ENCODE results near the gene VASH1.
"Not testable (repeated sequence)": the region's sequence is repeated elsewhere in the genome, so short reads cannot be mapped to it uniquely, and the experiment has no call there.

The VASH1 gene

DNA sequence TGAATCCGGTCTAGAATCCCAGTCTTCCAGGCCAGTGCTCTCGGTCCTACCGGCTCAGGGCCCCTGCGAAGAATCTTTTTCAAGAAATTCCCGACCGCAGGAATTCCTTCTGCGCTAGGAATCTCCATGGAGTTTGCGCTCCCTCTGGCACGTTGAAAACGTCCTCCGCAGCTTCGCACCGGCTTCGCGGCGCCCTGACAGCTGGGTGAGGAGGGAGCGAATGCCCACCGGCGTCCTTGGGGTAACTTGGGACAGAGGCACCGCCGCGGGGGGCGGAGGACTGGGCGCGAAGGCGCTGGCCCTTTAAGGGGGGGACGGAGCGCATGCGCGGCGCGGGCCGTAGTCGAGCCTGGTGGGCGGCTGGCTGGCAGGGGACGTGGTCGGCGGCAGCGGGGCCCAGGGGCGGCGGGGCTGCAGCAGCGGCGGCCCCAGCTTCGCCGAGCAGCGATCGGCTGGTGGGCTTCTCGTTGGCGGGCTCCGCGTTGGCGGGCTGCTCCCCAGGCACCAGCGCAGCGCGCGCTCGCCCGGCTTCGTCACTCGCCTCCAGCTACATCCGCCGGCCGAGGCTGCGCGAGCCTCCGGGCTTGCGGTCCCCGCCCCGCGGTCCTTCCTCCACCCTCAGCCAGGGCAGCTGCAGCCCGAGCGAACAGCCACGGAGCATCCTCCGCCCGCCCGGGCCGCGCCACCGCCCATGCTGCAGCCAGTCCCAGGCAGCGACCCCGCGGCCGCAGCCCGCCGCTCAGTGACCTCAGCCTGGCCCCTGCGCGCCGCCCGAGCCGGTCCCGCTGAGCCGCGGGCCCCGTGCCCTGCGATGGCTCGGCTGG, at the start of gene VASH1:
TSS of gene VASH1 (plus strand) at position 333 of the 824 bp plus-strand sequence. CDS start 1,354 bp downstream, outside the sequence.
- peak; percentile 46 for DNase-seq (ENCODE audit: low read depth)

DNA sequence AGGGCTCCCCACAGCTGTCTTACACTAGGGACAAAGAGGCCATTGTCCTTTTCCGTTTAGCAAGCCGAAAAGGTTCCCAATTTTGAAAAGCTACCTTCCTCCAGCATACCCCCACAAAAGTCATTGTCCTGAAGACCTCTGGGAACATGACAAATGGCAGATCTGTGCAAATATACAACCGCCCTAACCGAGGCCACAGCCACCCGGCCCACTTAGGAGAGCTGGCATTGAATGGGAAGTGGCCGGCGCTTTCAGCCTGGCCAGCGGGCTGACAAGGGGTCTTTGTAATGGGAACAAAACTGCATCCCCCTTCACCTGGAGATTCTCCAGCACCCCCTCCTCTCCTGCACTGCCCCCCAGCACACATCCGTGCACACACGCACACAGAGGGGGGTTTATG, 48.1 kb upstream of the VASH1 start:
- DNase-seq (ENCODE audit: low read depth) = no peak

DNA sequence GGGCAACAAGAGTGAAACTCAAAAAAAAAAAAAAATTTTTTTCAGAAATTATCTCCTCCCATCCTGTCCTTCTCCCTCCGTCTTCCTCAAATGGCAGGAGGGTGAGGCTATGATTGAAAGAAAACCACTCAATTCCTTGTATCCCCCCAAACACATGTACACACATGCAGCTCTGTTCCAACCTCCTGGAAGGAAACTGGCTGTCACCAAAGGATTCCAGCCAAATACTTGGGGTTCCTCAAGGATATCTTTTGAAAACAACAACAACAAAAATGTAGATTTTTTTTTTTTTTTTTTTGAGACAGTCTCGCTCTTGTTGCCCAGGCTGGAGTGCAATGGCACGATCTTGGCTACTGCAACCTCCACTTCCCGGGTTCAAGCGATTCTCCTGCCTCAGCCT, 46.8 kb upstream of the VASH1 start:
- no peak for DNase-seq (ENCODE audit: low read depth)

DNA sequence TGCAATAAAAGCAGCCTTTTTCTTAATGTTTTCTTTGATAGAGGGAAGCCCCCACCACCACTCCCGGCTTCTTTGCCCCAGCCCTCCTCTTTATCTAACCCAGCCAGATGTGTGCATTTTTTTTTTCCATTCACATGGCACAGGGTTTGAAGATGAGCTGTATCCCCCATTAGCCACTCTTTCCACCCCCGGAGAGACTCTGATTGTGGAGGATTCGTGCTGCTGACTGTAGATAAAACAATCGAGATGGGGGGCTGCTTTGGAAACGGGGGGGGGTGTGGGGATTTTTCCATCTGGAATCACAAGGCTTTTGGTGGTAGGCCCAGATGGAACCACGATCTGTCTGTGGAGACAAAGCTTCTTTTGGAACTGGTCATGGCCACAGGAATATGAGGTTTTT, 46.2 kb upstream of the VASH1 start:
- no peak for DNase-seq (ENCODE audit: low read depth)

DNA sequence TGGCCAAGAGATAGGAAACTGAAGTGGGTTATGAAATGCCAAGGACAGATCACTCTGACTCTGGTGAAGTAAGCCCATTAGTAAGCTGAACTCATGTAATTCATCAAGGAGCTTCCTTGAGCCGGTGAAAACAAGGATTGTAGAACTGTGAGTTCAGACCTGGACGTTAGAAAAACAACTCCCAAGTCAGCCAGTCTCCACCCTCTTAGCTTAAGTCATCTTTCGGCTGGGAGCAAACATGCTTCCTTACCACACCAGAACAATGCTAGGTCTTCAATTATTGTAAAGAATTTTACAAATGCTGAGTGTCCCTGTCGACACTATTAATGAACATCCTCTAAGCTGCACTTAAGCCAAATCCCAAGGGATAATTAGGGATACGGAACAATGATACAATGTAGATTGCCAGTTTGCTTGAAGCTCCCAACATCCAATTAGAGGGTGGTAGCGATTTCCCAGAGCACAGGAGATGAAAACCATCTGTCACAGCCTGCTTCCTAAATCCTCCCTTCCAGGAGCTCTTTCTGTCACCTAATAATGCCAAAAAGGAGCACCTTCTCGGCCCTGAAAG, 45.7 kb upstream of the VASH1 start:
- DNase-seq (ENCODE audit: low read depth) = no peak

DNA sequence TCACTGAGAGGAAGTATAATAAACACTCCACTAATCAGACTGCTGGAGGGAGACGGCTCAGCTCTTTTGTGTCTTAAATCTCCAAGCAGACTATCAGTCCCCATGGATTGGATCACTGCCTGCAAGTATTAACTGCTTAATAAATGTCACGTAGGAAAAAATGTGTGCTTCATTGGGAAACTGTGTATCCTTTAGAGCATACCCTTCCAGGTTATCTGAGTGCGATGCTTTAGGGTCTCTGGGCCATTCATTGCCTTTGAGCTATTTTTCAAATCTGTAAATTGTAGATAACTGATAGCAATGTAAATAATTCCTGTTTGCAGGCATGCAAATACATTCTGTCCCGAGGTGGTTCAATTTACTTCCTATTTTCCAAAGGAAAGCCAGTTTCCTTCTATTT, 45.0 kb upstream of the VASH1 start:
- DNase-seq (ENCODE audit: low read depth) = no peak

DNA sequence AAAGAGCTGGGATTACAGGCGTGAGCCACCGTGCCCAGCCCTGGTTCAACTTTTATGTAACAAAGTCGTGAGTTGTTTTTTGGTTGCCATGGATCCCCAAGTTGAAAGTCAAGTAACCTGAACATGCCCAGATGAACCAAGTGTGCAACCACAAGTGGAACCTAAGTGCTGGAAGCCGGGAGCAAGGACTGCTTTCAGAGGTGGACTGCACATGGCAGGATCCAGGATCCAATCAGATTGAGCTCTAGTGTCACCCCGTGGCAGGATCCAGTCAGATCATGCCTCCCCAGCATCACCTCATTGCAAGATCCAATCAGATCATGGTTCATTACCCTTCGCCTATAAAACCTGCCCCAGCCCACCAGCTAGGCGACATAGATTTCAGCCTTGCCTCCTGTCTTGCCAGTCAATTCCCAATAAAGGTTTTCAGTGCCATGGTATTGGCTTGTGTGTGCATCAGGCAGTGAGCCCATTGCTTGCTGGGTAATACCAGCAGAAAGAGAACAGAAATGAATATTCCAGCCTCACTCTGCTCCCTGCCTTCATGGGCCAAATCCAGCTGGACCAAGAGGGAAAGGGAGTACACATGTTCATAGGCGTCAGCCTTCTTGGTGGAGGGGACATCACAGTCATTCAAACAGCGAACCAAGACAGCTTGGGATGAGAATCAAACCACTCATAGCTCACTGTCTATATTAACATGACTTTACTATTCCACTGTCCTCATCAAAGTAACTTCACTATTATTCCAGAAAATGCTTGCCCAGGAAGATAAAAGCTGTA, 43.6 kb upstream of the VASH1 start:
- DNase-seq (ENCODE audit: low read depth) = no peak

DNA sequence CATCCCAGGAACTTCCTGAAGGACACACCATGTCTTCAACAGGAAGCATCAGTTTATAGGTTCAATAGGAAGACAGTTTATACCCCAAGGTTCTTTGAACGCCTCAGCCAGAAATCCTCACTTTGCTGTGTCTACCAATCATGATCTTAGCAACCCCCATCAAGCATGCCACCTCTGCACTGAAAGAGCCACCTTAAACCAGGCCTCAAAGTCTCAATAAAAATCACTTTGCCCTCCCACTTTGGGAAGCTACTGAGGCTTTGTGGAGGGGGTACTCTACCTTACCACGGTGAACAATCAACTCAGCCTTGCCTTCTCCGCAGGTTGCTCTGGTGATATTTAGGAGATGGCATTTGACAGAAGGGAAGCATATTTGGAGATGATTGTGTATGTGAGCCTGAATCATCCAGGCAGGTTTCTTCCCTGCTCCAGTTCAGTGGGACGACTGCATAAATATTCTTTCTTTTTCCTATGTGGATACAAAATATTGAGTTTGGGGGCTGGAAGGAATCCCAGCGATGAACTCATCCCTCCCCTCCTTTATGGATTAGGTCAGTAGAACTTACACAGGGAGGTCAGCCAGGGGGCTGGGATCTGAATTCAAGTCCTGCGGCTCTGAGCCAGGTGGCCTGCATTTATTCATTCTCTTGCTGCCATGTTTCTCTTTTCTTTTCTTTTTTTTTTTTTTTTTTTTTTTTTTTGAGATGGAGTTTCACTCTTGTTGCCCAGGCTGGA, 42.8 kb upstream of the VASH1 start:
- DNase-seq (ENCODE audit: low read depth) = no peak

DNA sequence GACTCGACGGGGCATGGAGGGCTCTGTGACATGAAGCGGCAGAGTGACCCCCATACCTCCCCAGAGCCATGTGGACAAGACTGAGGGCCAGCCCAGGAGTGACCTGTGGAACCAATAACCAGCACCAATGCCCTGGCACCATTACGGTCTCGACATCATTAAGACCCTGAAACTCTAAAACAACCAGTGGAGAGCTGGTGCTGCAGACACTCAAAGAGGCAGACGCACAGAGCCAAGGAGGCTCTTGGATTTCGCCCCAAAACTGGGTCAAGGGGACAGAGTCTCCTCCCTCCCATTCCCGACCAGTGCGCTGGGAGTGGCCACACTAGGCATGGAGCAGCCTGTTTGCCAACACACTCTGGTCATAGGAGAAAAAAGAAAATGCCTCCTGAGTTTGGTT, 41.6 kb upstream of the VASH1 start:
- no peak for DNase-seq (ENCODE audit: low read depth)

DNA sequence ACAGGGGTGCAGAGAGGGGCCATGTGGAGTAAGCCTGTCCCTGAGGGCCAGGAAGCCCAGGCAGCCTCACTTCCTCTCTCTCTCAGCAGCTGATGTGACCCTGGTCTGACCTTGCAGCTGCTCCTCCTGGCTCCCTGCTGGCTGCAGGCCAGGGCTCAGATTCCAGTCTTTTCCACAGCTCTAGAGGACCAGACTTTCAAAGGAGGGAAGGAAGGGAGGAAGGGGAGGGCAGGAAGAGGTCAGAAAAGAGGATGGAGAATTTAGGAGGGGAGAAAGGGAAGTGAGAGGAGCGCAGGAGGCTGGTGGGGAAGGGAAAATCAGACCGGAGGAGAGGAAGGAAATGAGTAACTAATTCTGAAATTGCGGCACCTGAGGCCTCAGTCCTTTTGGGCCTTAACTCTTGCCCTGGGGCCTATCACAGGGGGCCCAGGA, 40.9 kb upstream of the VASH1 start:
- no peak for DNase-seq (ENCODE audit: low read depth)

DNA sequence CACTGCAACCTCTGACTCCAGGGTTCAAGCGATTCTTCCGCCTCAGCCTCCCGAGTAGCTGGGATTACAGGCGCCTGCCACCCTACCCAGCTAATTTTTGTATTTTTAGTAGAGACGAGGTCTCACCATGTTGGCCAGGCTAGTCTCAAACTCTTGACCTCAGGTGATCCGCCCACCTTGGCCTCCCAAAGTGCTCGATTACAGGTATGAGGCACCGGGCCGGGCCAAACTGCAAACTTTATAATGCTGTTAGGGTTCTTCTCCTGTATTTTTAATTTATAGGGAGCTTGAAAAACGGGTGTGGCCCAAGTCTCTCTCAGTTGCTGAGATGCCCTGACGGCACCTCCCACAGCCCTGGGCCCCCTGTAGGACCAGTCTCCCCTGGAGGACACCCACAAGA, 39.8 kb upstream of the VASH1 start:
- not testable (repeated sequence) for DNase-seq (ENCODE audit: low read depth)

DNA sequence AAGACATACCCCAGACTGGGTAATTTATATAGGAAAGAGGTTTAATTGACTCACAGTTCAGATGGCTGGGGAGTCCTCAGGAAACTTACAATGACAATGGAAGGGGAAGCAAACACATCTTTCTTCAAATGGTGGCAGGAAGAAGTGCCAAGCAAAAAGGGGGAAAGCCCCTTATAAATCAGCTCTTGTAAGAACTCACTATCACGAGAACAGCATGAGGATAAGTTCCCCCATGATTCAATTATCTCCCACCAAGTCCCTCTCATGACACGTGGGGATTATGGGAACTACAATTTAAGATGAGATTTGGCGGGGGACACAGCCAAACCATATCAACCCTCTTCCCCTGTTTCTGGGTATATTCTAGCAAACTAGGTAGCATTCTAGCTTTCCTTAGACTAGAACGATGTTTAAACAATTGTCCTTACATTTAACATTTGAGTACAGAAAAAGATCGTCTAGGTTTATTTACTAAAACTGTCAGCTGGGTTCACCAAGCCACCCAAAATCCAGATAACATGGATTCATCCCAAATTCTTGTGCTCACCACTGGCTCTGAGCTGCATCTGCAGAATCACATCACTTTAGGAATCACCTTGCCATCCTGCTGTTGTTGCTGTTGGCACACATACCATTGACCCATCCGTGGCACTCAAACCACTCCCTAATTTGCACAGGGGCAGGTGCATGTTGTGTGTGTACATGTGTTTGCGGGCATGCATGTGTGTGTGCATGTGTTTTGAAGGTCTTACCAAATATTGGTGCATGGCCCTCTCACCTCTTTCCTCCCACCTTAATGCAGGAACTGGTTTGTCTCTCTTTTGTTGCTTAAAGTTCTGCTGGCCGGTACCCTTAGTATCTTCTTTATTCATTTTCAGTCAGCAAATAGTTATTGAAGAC, 36.4 kb upstream of the VASH1 start:
- no peak for DNase-seq (ENCODE audit: low read depth)

DNA sequence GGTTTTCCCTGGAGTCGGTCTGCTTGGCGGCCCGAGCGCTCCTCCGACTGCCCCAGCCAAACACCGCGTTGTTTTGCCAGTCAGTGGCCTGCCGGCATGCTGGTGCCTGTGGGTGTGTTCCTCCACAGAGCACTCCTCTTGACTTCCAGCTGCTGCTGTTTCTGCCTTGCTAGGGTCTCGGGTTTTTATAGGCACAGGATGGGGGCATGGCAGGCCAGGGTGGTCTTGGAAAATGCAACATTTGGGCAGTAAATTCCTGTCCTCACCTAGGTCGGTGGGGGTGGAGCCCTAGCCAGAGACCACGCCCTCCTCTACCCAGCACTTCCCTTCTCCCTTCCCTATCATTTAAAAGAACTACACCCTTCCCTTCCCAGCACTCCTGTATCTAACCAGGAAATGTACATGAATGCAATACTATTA, 34.7 kb upstream of the VASH1 start:
- DNase-seq (ENCODE audit: low read depth) = no peak

DNA sequence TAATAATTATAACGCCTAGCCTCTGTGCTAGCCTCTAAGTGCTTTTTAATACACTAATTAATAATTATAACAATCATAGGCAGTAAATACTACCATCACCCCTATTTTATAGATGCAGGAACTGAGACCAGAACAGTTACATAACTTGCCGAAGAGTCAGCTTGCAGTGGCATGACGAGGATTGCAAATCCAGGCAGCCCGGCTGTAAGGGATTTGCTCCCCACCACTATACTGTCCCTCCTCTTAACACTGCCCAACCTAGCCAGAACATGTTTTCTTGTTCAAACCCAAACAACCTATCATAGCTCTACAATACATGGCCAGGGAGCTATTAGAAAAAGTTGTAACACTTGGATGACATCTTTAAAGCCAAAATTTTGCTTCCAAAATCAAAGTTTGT, 33.9 kb upstream of the VASH1 start:
- no peak for DNase-seq (ENCODE audit: low read depth)

DNA sequence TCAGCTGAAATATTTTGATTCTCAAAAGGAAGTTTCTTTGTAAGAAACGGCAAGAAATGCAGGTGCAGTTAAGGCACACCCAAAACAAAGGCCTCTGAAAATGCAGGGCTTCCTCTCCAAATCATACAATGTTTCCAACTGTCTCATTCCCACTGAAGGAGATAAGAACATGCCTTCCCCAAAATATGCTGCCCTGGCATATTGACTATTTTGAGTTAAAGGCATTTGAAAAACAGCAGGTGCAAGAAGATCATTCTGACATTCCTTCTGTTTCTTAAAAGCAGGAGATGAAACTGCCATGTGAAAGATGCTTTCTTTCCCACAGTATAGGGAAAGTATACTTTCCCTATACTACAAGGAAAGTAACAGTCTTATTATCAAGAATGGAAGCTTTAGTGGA, 33.4 kb upstream of the VASH1 start:
- no peak for DNase-seq (ENCODE audit: low read depth)

DNA sequence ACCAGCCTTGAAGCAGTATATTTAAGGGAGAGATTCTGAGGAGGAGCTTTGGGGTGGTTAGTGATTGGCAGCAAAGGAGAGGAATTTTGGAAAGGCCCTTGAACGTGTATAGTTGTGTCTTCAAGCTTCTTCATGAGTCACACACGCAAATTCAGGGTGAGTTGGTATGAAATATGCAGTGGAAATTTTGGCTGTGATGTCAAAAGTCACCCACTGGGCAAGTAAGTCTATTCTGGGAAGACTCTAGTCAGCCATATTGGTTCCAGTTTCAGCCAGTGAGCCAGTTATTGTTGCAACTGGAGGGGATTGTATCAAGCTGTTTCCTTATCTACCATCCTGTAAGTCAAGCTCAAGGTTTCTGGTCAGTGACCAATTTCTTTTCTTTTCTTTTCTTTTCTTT, 32.0 kb upstream of the VASH1 start:
- no peak for DNase-seq (ENCODE audit: low read depth)

DNA sequence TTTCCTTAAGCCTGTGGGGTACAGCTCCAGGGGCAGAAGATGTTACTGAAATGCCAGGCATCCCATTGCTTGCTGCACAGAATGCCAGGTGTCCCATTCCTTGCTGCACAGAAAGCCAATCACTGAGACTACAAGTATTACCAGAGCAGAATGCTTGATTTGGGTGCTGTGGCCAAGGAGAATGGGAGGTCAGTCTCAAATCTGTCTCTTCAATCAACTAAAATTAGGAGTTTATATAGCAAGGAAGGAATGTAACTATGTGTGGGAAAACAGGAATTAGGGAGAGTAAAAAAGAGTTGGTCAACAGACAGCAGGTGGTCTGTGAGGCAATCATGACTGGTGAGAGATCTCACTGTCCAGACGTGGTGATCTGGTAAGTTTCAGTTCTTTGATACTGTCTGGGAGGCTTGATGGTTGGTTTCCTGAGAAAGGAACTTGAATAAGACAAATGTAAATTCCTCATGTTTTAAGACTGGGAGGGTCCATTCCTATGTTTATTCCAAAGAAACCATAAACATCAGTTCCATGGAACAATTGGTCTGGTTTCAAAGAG, 31.2 kb upstream of the VASH1 start:
- no peak for DNase-seq (ENCODE audit: low read depth)

DNA sequence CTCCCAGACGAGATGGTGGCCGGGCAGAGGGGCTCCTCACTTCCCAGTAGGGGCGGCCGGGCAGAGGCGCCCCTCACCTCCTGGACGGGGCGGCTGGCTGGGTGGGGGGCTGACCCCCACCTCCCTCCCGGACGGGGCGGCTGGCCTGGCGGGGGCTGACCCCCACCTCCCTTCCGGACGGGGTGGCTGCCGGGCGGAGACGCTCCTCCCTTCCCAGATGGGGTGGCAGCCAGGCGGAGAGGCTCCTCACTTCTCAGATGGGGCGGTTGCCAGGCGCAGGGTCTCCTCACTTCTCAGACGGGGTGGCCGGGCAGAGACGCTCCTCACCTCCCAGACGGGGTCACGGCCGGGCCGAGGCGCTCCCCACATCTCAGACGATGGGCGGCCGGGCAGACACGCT, 26.8 kb upstream of the VASH1 start:
- not testable (repeated sequence) for DNase-seq (ENCODE audit: low read depth)

DNA sequence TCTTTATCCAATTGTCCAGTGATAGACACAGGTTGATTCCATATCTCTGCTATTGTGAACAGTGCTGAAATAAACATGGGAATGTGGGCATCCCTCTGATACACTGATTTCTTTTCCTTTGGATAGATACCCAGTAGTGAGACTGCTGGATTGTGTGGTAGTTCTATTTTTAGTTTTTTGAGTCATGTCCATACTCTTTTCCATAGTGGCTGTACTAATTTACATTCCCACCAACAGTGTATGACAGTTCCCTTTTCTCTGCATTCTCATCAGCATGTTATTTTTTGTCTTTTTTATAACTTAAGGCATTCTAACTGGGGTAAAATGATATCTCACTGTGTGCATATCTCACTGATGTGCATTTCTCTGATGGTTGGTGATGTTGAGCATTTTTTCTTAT, 24.8 kb upstream of the VASH1 start:
- no peak for DNase-seq (ENCODE audit: low read depth)

DNA sequence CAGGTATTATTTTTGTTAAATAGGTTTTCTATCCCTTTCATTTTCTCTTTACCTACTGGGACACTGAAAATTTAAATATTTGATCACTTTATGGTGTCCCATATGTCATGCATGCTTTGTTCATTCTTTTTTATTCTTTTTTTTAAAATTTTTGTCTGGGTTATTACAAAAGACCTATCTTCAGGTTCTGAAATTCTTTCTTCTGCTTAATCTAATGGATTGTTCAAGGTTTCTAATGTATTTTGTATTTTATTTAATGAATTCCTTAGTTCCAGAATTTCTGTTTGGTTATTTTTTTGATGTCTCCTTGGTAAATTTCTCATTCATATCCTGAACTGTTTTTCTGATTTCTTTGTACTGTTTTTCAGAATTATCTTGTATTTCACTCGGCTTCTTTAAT, 20.2 kb upstream of the VASH1 start:
- no peak for DNase-seq (ENCODE audit: low read depth)

DNA sequence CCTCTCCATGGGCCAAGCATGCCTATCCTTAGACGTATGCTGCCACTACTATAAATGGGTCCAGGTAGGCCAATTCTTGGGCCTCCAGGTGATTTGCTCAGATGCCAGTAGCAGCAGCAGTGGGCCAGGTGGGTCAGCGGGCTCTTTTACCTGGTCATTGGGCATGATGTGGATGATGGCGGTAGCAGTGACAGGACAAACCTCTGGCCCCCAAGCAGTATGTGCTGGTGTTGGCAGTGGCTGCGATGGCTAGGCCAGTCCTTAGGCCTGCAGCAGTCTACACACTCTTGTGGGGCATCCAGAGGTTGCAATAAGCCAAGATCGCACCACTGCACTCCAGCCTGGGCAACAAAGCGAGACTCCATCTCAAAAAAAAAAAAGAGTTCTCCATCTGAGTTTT, 19.1 kb upstream of the VASH1 start:
- no peak for DNase-seq (ENCODE audit: low read depth)
